ENCODE measurements around the gene PLG. TPM values are rescaled to one million over a fixed set of nuclear protein-coding genes. Genes with fewer than 3 reads are reported as not detected.
"Not testable (repeated sequence)": the region's sequence is repeated elsewhere in the genome, so short reads cannot be mapped to it uniquely, and the experiment has no call there.

PLG gene
- total RNA-seq, 1 donor from 2014 or later = not detected

GRCh38 chr6:160781298-160781697 is 79.3 kb downstream of the PLG start:
- TF ChIP-seq, protein P1, sequence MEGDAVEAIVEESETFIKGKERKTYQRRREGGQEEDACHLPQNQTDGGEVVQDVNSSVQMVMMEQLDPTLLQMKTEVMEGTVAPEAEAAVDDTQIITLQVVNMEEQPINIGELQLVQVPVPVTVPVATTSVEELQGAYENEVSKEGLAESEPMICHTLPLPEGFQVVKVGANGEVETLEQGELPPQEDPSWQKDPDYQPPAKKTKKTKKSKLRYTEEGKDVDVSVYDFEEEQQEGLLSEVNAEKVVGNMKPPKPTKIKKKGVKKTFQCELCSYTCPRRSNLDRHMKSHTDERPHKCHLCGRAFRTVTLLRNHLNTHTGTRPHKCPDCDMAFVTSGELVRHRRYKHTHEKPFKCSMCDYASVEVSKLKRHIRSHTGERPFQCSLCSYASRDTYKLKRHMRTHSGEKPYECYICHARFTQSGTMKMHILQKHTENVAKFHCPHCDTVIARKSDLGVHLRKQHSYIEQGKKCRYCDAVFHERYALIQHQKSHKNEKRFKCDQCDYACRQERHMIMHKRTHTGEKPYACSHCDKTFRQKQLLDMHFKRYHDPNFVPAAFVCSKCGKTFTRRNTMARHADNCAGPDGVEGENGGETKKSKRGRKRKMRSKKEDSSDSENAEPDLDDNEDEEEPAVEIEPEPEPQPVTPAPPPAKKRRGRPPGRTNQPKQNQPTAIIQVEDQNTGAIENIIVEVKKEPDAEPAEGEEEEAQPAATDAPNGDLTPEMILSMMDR (IDR thresholded peaks at IDR 0.05) = no peak

DNA sequence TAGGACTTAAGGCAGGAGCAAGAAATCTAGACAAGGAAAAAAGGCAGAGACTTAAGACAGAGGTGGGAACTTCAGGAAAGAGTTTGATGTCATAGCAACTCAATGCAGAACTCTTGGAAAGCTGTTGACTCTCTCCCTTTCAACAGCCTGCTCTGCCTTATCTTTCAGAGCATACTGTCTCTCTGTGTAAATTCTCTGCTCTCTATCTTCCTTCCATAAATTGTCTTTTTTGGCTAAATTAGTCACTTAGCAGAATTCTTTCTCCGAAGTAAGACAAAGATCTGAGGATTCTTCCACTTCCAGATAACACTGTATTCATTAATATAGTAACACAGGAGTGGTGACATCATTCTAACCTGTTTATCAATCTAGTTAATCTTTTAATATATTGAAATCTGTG is 80.2 kb downstream of the PLG start:
- no peaks in the 10 kb centered on the region for H3K9me3 ChIP-seq
- no peaks in the 10 kb centered on the region for H3K36me3 ChIP-seq
- TF ChIP-seq, protein P1 (IDR thresholded peaks at IDR 0.05) = no peak
- no peak overlapping the region for H3K27ac ChIP-seq
- intact Hi-C loops (cut with DNase I) = no loop called here
- no peaks in the 10 kb centered on the region for H3K4me1 ChIP-seq
- DNase-seq (no peak), ATAC-seq (no peak)
- H3K27me3 ChIP-seq = no peaks in the 10 kb centered on the region
- H3K4me3 ChIP-seq = no peak overlapping the region

More at GRCh38 chr6:160781298-160781697, 79.3 kb downstream of the PLG start:
- intact Hi-C loops (cut with DNase I) = no loop called here
- no peaks in the 10 kb centered on the region for H3K9me3 ChIP-seq
- no peak overlapping the region for H3K4me3 ChIP-seq
- DNase-seq (no peak), ATAC-seq (no peak)
- no peaks in the 10 kb centered on the region for H3K4me1 ChIP-seq
- no peaks in the 10 kb centered on the region for H3K36me3 ChIP-seq
- no peak overlapping the region for H3K27ac ChIP-seq
- H3K27me3 ChIP-seq = no peaks in the 10 kb centered on the region

DNA sequence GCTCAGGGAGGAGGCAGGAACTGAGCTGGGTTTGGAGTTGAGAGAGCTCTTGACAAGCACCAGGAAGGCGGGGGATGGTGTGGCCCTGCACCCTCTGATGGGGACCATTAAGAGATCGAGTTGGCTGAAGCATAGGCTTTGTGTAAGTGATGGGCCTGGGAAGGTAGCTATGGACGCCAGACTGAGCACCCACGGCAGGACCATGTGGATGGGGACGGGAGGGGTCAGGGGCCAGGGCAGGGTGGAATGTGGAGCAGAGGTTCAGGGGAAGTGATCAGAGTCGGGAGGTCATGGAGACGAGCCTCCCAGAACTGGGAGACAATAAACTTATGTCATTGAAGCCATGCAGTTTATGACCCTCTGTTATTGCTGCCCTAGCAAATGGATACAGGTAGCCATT is 81.7 kb downstream of the PLG start:
- DNase-seq = no peak
- intact Hi-C loops (cut with DNase I) = no loop called here
- H3K36me3 ChIP-seq = no peaks in the 10 kb centered on the region
- no peaks in the 10 kb centered on the region for H3K27me3 ChIP-seq
- no peak overlapping the region for H3K27ac ChIP-seq
- no peaks in the 10 kb centered on the region for H3K9me3 ChIP-seq
- no peak overlapping the region for H3K4me3 ChIP-seq
- TF ChIP-seq, protein P1 (IDR thresholded peaks at IDR 0.05) = no peak
- ATAC-seq = no peak
- no peaks in the 10 kb centered on the region for H3K4me1 ChIP-seq

GRCh38 chr6:160788126-160788525 is 86.1 kb downstream of the PLG start:
- intact Hi-C loops (cut with DNase I); H3K36me3 ChIP-seq; H3K27ac ChIP-seq; ATAC-seq; H3K4me1 ChIP-seq; H3K27me3 ChIP-seq; H3K4me3 ChIP-seq; DNase-seq; H3K9me3 ChIP-seq: not testable (repeated sequence)

DNA sequence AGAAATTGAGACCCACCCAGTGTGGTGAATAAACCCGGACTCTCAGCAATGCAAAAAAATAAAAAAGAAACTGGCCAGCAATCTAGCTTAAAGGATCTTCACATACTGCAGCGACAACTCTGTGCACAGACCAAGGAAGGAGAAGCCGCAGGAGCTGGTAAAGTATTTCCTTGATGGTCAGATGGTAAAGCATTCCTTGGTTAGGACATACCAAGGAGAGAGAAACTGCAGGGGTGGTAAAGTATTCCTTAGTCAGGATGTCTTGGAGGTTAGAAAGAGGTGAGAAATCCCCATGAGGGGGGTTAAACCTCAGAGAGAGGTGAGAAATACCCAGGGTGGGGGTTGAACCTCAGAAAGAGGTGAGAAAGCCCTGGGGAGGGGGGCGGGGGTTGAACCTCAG is 86.8 kb downstream of the PLG start:
- no peak overlapping the region for H3K27ac ChIP-seq
- no peak for ATAC-seq
- intact Hi-C loops (cut with DNase I) = no loop called here
- no peak for DNase-seq
- H3K36me3 ChIP-seq = no peaks in the 10 kb centered on the region
- H3K4me1 ChIP-seq = no peaks in the 10 kb centered on the region
- H3K27me3 ChIP-seq = no peaks in the 10 kb centered on the region
- H3K9me3 ChIP-seq = no peaks in the 10 kb centered on the region
- TF ChIP-seq, protein P1 (IDR thresholded peaks at IDR 0.05) = no peak
- no peak overlapping the region for H3K4me3 ChIP-seq

DNA sequence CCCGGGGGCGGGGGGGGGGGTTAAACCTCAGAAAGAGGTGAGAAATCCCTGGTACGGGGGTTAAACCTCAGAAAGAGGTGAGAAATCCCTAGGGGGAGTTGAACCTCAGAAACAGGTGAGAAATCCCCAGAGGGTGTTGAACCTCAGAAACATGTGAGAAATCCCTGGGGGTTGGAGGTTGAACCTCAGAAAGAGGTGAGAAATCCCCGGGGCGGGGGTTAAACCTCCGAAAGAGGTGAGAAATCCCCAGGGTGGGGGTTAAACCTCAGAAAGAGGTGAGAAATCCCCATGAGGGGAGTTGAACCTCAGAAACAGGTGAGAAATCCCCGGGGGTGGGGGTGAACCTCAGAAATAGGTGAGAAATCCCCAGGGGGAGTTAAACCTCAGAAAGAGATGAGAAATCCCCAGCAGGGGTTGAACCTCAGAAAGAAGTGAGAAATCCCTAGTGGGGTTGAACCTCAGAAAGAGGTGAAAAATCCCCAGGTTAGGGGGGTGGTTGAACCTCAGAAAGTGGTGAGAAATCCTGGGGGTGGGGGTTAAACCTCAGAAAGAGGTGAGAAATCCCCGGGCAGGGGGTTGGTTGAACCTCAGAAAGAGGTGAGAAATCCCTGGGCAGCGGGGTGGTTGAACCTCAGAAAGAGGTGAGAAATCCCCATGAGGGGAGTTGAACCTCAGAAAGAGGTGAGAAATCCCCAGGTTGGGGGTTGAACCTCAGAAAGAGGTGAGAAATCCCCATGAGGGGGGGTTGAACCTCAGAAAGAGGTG is 87.4 kb downstream of the PLG start:
- no peaks in the 10 kb centered on the region for H3K4me1 ChIP-seq
- intact Hi-C loops (cut with DNase I) = no loop called here
- H3K9me3 ChIP-seq = no peaks in the 10 kb centered on the region
- TF ChIP-seq, protein P1 (IDR thresholded peaks at IDR 0.05) = no peak
- H3K27me3 ChIP-seq = no peaks in the 10 kb centered on the region
- DNase-seq = no peak
- H3K36me3 ChIP-seq = no peaks in the 10 kb centered on the region
- H3K4me3 ChIP-seq = no peak overlapping the region
- no peak overlapping the region for H3K27ac ChIP-seq
- ATAC-seq = no peak

All from upper lobe of right lung (tissue), 1 donor.